Activated T-cell treated with anti-CD3 and anti-CD28 coated beads for 24 hours (primary cell): ENCODE data around the gene CELF1.

Experiments used
- DNase-seq: peaks from one replicate; pipeline ENCODE4 v3.0.0-alpha.2; 2020; ENCODE audit warnings: low read depth

Gene CELF1

GRCh38 chr11:47483457-47483856, 69.5 kb downstream of the CELF1 start:
- DNase-seq: no peak

GRCh38 chr11:47480762-47481161, 72.2 kb downstream of the CELF1 start:
- no peak for DNase-seq

- DNase-seq: no peak
Observed at GRCh38 chr11:47478651-47479329, 74.1 kb downstream of the CELF1 start.

GRCh38 chr11:47477753-47478152, 75.2 kb downstream of the CELF1 start:
- DNase-seq: no peak

- no peak for DNase-seq
Observed at GRCh38 chr11:47477323-47477722, 75.6 kb downstream of the CELF1 start.

GRCh38 chr11:47470671-47471070, 82.3 kb downstream of the CELF1 start:
- DNase-seq: no peak

GRCh38 chr11:47469361-47470179, 83.4 kb downstream of the CELF1 start:
- DNase-seq: no peak

GRCh38 chr11:47468598-47469214, 84.2 kb downstream of the CELF1 start:
- no peak for DNase-seq

GRCh38 chr11:47467357-47467756, 85.6 kb downstream of the CELF1 start:
- DNase-seq: no peak

- no peak for DNase-seq
Observed at GRCh38 chr11:47466701-47467250, 86.2 kb downstream of the CELF1 start.

- no peak for DNase-seq
Observed at GRCh38 chr11:47466201-47466600, 86.7 kb downstream of the CELF1 start.

GRCh38 chr11:47464483-47464882, 88.4 kb downstream of the CELF1 start:
- no peak for DNase-seq

GRCh38 chr11:47461876-47462275, 91.1 kb downstream of the CELF1 start:
- DNase-seq: no peak

GRCh38 chr11:47460571-47461235, 92.2 kb downstream of the CELF1 start:
- DNase-seq: no peak

GRCh38 chr11:47454258-47454671, 98.7 kb downstream of the CELF1 start:
- peak; percentile 49 for DNase-seq

- no peak for DNase-seq
Observed at GRCh38 chr11:47453365-47453764, 99.6 kb downstream of the CELF1 start.

- no peak for DNase-seq
Observed at GRCh38 chr11:47451990-47452389, 100.9 kb downstream of the CELF1 start.

GRCh38 chr11:47451436-47451835, 101.5 kb downstream of the CELF1 start:
- no peak for DNase-seq

- DNase-seq: no peak
Observed at GRCh38 chr11:47449541-47449940, 103.4 kb downstream of the CELF1 start.

GRCh38 chr11:47448566-47449427, 104.1 kb downstream of the CELF1 start, which contains the start of gene RAPSN:
Gene RAPSN (minus strand): TSS chr11:47449136. CDS start chr11:47448964, 172 bp downstream.
- DNase-seq: no peak

- no peak for DNase-seq
Observed at GRCh38 chr11:47447906-47448305, 105.0 kb downstream of the CELF1 start.
